GM19035 (cell line): ENCODE measurements around the gene CCDC183.
A peak's percentile ranks its signal among the peaks of the same experiment; 100 is the strongest.
"Not testable (repeated sequence)": the region's sequence is repeated elsewhere in the genome, so short reads cannot be mapped to it uniquely, and the experiment has no call there.

Source experiments
- ATAC-seq: cut with Tn5 transposase; IDR thresholded peaks from one replicate; pipeline ENCODE4 v1.9.1; 2021; ENCODE audit not compliant: unreplicated experiment

The CCDC183 gene

DNA sequence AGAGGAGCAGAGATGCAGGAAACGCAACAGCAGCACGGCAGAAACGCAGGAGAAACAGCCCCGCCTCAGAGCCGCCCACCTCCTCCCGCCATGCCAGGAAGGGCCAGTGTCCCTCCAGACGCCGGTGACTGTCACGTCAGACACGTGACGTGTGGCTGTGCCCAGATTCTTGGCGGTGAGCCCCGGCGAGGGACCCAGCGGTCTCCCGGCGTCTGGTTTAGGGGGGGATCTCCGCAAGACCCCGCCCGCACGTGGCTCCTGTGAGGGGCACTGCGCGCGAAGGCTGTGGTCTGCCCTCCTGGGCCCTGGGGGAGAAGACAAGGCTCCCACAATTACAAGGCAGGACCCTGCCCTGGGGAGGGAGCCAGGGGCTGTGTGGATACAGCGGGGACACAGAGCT, 35.7 kb upstream of the CCDC183 start:
- ATAC-seq = no peak

DNA sequence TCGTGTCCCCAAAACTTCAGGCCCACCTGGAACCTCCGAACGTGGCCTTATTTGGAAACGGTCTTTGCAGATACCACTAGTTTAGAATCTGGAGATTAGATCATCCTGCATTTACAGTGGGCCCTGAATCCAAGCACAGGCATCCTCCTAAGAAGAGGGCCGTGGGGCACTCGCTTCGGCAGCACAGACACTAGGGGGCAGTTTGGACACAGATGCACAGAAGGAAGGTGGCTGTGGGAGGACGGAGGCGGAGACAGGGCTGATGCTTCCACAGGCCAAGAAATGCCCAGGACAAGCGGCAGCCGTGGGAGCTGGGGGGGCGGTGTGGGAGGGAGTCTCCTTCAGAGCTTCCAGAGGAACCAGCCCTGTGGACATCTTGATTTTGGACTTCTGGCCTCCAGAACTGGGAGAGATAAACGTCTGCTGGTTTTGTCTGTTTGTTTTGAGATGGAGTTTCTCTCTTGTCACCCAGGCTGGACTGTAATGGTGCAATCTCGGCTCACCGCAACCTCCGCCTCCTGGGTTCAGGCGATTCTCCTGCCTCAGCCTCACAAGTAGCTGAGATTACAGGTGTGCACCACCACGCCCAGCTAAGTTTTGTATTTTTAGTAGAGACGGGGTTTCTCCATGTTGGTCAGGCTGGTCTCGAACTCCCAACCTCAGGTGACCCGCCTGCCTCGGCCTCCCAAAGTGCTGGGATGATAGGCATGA, 35.1 kb upstream of the CCDC183 start:
- not testable (repeated sequence) for ATAC-seq

DNA sequence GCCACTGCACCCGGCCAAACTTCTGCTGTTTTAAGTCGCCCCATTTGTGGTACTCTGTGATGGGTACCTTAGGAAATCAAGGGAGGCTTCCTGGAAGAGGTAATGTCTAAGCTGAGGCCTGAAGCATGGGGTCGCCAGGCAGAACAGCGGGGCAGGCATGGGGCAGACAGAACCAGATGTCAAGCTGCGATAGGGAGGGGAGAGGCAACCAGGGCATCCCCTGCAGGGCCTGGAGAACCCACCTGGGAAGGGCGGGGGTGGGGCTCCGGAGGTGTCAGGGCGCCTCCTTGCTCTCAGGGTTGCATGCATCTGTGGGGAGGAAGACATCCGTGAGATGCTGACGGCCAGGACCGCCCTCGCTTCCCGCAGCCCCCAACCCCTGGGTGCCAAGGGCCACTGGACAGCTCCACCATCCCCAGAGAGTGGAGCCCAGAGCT, 34.6 kb upstream of the CCDC183 start:
- no peak for ATAC-seq

DNA sequence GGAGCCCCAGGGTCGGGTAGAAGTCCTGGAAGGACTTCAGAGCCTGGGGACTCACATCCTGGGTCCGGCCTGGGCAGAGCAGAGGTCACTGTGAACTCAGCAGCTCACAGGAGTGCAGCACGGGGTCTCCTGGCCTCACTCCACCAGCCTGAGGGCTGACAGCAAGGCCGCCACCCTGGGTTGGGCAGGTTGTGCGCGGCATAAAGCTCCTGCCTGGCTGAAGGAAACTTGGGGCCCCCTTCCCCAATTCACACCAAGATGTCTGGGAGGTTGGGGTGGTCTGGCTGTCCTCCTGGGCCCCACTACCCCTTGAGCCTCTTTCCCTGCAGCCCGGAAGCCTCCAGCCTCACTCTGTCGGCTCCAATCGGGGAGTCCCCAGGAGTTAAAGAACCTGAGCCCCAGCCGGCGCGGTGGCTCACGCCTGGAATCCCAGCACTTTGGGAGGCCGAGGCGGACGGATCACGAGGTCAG, 33.9 kb upstream of the CCDC183 start:
- no peak for ATAC-seq

DNA sequence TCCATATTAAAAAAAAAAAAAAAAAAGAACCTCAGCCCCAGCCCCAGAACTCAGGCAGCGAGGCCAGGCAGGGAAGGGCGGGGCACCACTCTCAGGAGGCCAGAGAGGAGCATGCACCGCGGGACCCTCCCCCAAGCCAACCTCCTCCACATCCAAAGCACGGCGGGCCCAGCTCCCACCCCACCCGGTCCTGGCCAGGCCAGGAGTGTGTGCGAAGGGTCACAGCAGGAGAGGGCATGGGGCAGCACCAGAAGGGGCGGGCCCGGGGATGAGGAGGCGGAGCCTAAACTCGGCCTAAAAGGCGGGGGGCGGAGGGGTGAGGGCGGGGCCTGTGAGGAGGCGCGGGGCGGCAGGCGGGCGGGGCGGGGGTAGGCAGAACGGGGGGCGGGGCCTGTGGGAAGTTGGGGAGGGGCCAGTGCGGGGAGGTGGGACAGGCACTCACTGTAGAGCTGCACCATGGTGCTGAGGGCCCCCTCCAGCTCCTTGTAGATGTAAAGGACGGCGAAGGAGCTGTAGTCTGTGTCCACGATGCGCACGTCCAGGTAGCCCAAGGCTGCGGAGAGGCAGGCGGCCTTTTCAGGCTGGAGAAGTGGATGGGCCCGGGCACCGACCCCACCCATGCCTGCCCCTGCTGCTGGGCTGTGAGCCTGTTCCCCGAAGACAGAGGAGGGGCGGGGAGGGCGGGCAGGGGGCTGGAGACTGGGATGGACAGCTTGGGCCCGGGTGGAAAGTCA, 33.1 kb upstream of the CCDC183 start:
- no peak for ATAC-seq

DNA sequence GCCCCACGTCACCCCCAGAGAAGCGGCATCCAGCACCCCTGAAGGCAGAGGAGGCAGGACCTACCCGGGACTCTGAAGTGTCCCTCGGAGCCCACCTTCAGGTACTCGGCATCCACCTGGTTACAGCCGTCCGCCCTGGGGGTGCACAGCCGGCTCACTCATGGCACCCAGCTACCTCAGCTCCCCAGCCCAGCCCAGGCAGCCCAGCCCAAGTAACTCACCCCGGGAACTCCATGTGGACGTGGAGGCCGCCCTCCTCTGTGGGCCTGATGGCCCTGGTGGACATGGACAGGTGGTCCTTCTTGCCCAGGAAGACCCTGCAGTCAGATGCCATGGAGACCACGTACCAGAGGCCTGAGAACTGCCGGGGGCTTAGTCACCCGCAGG, 32.5 kb upstream of the CCDC183 start:
- ATAC-seq = no peak

DNA sequence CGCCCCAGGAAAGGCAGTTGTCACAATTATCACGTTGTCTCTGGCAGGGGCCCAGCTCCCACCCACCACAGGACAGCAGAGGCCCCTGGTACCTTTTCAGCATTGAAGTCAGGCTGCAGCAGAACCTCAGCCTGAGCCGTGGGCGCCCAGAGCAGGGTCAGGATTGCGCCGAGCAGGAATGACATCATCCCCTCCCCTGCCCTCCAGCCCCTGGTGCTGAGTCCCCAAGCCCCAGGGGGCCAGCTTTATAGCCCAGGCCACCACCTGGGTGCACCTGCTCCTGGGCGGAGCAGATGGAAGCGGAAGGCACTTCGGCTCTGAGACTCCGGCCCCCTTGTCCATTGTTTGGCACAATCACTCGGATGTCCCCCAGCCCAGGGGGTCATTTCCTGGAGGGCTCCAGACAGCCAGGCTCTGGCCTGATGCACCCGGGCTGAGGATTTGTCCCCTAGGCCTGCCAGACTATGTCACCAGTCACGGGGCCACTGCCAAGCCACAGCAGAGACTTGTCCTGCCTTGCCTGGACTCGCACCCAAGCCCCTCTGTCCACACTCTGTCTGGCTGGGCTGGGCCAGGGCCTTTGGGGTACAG, 31.7 kb upstream of the CCDC183 start, which contains the start of gene LCN15:
Gene LCN15 (minus strand): TSS at position 218 of the 591 bp plus-strand sequence. CDS start 30 bp downstream, at position 188.
- no peak for ATAC-seq

DNA sequence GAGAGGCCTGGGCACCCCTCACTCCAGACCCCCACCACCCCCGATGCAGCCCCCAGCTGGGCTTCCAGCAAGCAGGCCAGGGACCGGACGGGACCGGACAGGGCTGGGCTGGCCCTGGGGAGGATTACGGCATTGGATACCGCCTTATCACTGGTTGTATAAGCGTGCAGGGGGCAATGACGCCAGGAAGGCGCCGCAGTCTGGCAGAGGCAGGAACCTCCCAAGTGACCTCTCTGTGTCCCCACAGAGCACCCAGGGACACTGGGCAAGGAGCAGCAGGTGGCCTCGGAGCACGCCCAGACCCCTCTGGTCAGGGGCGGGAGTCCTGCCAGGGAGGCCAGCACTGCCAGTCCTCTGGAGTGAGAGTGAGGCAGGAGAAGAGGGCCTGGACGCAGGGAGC, 31.1 kb upstream of the CCDC183 start:
- ATAC-seq = no peak

DNA sequence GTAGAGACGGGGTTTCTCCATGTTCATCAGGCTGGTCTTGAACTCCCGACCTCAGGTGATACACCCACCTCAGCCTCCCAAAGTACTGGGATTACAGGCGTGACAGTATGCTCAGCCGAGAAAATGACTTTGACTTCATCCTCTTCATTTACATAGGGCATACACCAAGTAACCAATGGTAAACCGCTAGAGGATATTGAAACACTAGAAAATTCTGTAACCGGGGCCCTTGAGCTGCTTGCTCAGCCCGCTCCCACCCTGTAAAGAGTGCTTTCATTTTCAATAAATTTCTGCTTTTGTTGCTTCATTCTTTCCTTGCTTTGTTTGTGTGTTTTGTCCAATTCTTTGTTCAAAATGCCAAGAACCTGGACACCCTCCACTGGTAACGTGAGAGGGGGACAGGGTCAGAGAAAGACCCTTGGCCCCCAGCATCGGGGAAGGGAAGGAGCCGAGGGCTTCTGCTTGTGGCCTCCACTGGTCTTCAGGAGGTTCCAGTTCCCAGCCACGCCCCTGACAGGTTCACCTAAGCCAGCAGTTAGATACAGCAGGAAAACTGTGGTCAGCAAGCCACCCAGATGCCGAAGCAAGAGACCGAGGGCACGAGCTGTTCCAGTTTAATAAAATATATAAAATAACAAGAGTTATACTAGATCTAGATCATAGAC, 30.3 kb upstream of the CCDC183 start:
- ATAC-seq = peak; percentile 65

DNA sequence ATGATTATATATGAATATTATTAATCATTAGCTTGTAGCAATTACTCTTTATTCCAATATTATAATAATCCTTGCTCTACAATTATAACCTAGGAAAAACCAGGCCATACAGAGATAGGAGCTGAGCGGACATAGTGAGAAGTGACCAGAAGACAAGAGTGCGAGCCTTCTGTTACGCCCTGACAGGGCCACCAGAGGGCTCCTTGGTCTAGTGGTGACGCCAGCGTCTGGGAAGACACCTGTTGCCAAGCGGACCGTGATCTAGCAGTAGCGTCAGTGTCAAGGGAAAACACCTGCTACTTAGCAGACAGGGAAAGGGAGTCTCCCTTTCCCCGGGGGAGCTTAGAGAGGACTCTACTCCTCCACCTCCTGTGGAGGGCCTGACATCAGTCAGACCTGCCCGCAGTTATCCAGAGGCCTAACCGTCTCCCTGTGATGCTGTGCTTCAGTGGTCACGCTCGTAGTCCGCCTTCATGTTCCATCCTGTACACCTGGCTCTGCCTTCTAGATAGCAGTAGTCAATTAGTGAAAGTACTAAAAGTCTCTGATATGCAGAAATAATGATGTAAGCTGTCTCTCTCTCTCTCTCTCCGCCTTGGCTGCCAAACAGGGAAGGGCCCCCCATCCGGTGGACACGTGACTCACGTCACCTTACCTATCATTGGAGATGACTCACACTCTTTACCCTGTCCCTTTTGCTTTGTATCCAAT, 29.6 kb upstream of the CCDC183 start:
- not testable (repeated sequence) for ATAC-seq

DNA sequence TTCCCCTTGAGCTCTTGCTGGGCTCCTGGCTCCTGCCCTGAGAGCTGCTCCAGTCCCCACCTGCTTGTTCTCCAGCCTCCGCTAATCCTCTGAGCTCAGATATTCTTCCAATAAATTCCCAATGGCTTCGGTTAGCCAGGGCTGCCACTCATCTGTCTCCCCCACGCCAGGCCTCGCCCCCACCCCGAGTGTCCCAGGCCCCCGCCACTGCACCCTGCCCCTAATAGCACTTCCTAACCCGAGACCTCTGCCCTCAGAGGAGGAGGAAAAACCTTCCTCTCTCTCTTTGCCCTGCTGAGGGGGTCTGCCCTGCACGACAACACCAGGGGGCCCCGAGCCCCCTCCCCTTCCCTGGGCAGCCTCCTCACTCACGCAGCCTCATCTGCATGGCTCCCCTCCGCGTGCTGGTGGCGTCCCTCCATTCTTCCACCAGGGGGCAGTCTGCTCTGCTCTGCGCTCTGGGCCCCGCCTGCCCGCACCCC, 26.4 kb upstream of the CCDC183 start:
- ATAC-seq = no peak

DNA sequence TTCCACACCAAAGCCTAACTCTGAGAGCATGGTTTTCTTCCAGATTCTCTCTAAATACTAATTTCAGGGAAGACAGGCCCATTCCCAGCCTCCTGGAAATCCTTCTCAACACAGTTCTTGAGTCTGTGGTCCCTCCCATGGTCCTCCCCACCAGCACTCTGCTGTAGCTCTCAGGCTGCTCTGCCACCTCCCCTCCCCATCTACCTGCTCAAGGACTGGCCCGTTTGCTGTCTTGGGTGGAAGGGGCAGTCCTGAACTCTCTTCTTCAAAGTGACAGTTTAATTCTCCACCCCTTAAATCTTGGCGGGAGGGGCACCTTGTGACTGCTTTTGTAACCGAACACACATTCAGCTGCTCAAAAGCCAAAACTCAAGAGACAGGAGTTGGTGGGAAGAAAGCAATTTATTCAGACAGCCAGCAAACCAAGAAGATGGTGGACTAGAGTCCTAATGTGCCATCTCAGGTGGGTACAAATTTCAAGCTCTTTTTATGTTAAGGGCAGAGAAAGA, 24.2 kb upstream of the CCDC183 start:
- ATAC-seq = no peak

DNA sequence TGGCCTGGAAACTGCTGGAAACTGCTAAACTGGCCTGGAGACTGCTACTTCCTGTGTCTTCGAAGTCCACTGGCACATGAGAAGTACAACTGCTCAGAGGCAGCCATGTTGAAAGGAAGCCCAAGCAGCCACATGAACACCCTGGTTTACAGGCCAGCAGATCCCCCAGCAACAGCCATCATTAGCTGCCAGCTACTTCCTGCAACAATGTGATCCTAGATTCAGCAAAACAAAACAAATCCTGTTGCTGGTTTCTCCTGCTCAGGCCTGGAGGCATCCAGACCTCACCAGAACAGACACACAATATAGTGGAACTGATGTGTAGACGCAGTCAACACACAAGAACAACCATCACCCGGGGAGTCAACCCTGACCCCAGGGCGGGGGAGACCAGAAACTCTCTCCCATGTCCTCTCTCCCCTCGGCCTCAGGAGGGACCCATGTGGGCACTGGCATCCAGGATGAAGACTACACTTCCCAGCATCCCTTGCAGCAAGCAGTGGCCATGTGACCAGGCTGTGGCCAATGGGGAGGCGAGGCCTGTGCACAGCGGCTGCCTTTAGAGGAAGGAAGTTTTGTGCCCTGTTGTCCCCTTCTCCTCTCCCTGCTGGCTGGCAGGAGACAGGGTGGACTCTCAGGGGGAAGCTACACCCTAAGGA, 22.6 kb upstream of the CCDC183 start:
- no peak for ATAC-seq

DNA sequence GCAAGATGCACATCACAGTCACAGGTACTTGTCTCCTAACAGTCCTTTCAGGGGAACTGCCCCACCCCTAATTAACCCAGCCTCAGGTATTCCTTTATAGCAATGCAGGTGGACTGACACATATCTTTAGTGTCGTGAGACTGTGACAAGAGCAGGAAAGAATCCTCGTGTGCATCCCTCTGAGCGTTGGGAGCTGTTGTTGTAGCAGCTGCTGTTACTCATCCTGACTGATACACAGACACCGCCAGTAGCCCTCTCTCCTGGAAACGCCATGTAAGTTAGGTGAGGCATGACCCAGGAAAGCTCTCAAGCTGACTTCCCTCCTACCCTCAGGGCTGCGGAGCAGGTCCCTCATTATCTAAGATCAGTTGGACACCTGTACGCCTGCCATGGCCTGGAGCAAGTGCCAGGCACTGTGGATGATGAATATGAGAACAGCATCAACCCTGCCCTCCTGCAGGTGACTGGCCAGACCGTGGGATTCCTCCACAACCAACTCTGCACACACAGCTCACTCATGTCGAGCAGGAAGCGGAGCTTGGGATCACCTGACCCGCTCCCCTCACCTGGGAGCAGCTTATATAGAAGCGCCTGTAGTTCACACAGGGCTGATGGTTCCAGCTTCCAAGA, 21.6 kb upstream of the CCDC183 start:
- no peak for ATAC-seq

DNA sequence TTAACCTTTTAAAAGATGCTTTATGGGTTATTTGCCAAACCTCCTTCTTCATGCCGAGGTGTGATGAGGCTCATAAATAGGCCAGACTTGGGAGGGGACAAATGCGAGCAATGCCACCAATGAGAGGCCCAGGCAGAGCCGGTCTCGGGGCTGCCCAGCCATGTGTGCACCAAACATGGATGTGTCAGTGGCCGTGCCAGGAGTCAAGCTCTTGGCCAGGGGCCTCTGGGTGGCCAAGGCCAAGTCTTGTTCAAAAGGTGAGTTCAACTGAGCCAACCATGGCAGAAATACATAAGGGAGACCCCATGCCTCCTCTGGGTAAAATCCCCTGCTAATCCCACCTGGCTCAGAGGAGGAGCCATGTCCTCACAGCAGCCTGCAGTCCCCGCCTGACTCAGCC, 20.9 kb upstream of the CCDC183 start:
- no peak for ATAC-seq

DNA sequence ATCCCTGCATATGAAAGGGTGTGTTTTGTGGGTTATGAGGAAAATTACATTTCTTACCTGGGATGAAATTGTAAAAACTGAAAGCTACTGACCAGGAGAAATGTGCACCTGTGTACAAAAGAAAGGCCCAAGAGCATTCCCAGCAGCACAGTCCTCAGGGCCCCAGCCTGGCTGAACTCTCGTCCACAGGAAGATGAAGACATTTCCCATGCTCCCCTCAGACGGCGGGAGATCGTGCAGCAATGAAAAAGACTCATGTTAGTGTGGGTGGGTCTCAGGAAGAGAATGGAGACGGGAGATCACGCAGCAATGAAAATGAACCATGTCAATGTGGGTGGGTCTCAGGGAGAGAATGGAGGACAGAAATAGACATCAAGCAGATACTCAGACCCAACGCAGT, 19.2 kb upstream of the CCDC183 start:
- no peak for ATAC-seq

DNA sequence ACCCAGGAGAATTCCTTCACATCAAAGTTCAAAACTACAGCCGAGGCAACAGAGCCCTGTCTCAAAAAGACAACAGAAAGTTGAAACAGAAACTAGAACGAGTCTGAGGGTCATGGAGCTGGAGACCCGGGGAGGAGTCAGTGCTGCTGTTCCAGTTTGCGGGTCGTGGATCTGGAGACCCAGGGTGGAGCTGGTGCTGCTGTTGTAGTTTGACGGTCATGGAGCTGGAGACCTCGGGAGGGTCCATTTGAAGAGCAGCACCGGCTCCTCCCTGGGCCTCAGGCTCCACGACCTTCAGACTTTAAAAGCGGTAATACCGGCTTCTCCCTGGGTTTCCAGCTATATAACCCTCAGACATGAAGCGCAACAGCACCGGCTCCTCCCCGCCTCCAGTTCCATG, 18.8 kb upstream of the CCDC183 start:
- ATAC-seq = no peak

DNA sequence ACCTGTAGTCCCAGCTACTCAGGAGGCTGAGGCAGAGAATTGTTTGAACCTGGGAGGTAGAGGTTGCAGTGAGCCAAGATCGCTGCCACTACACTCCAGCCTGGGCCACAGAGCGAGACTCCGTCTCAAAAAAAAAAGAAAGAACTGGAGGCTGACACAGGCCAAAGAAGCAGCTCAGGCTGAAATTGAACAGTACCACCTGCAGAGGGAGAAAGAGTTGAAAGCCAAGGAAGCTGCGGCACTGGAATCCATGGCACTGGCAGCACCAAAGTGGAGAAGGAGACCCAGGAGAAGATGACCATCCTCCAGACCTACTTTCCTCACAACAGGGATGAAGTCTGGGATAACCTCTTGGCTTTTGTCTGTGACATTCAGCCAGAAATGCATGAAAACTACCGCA, 16.3 kb upstream of the CCDC183 start:
- ATAC-seq = no peak

DNA sequence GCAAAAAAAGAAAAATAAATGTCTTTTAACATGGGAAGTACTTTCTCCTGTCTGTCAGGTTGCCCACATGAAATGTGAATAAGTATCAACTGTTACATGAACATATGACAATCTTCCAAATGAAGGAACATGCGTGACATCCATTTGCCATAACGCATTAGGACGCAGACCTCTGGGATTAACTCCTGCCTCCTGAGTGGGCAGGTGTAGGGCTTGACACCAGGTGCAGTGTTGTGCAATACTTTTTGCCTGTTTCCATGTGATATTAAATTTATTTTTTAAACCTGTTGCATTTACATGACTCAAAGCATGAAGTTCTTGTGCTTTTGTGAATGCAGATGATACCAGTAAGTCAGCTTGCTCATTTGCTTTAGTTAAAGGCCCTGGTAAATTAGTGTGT, 13.7 kb upstream of the CCDC183 start:
- ATAC-seq = no peak
